GM10847 (cell line): ENCODE data around the gene INKA2.
A peak's percentile ranks its signal among the peaks of the same experiment; 100 is the strongest.

ENCODE experiments used
- POLR2A ChIP-seq: IDR thresholded peaks from 2 replicates; pipeline ENCODE4 v1.6.1; 2011; ENCODE audit not compliant: insufficient read length; ENCODE audit errors: extremely low read depth

Gene INKA2

DNA sequence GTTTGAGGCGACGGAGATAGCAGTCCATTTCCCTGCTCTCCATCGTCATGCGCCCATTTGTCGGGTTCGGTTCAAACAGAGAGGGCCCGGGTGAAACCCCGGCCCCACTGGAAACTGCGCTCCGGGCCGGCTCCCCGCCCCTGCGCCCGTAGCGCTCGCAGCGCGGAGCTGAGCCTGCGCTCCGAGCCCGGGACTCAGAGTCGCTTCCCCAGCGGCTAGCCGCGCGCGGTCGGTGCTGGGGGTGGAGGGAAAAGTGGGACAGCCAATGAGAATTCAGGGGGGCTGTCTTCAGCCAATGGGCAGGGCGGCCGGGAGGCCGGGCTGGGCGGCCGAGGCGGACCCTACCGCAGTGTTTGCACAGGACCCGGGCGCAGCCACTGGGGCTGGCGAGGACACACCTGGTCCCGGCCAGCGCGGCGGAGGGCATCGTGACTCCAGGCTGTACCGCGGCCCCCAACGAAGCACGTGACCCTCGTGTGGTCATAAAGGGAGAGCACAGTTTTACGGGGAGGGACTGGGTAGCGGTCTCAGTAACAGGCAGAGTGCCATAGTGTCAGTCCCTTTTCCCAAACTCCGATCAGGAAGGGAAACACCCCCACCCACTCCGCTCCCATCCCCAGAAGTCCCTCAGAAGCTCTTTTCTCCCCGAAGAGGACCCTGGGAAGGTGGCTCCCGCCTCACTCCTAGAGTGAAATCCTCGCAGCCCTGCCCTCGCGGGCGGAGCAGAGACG lies at the start of gene INKA2:
Gene INKA2 (minus strand): TSS at position 202 of the 731 bp plus-strand sequence. CDS start 153 bp downstream, at position 49.
- TF ChIP-seq POLR2A: peak; percentile 50

DNA sequence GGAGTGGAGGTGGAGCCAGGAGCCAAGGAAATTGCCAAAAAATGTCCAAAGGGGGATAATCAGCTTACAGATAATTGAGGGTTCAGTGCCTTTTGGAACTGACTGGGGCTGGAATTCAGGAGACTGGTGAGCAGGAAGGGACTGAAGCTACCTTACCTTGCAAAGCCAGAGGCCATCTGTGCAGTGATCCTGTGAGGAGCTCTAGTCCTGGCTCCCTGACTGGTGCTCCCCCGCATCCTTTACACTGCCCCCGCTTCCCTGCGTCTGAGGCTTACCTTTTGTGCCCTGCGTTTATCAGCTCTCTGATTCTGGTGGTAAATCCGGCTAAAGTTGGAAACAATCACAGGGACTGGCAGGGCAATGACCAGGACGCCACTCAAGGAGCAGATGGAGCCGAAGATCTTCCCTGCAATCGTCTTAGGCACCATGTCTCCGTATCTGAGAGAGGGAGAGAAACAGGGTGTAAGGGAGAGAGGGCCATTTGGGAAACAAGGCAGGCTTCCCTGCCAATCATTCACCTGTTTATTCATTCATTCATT lies 47.5 kb upstream of the INKA2 start:
- TF ChIP-seq POLR2A: no peak

DNA sequence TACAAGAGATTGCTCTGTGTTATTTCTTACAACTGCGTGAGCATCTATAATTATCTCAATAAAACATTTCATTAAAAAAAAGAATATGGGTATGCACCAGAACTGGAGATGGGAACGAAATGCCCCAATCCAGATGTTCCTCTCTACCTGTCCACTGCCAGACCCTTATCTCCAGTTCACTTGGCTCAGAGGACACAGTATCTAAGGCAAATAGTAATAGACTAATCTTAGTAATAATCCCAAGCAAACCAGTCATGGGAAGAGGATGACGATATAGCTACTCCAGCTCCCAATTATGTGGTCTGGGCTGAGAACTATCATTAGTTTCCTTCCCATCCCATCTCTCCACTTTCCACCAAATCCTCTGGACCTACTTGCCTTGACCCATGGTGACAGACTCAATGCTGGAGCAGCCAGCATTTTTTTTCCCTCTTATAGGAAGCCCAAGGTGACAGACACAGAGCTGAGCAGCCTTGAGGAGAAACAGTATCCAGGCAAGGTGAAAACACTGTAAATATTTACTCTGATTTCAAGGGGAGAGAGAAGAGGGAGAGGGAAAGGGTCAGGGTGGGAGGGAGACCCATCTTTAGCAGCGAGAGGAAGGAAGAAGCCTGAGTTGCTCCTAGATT lies 45.2 kb upstream of the INKA2 start:
- no peak for TF ChIP-seq POLR2A

DNA sequence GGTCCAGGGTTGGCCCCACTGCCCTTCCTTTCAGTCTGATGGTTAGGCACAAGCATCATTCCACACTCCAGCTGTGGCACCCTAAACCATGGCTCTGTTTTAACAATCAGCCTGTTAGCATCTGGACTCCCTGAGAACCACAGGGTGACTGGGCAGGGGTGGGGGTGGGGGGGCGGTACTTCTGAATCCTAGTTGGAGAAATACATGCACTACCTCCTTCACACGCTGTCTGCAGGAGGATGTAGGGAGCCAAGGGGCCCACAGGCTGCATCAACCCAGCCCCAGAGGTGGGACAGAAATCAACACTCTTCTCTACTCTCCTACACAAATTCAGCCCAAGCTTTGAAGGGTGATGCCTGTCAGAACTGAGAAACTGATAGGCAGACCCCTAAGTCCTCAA lies 40.4 kb upstream of the INKA2 start:
- TF ChIP-seq POLR2A: no peak

DNA sequence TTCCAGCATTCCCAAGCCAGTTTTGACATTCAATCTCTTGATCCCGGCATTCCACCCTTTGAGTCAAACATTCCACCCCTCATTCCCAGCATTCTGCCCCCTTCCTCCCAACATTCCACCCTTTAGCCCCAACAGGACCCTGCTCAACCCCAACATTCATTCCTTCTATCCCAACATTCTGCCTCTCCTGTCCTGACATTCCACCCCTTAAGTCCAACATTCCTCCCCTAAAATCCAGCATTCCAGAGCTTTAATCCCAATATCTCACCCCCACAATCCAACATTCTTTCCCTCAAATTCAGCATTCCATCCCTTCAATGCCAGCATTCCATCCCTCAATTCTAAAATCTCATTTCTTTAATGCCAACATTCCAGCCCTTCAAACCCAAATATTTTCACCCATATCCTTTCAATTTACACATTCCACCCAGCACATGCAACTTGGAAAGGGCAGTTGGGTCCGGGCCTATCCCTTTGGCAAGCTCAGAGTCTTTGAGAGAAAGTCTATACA lies 39.4 kb upstream of the INKA2 start:
- TF ChIP-seq POLR2A: no peak

DNA sequence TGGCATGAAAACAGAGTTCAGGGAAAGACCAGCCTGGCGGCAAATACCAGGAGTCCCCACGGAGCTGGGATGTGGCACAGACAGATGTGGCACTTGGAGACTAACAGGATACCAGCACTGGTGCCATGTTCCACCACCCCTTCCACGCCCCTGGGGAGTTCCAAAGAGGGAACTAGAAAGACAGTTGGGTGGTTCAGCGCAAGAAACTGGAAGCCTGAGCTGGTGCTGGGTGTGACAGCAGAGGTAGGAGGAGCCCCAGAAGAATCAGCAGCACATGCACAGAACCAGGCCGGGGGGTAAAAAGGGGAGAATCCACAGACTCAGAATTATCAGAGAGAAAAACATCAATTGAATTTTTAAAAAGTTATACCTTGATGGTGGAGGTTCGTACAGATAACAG lies 38.9 kb upstream of the INKA2 start:
- TF ChIP-seq POLR2A: no peak

DNA sequence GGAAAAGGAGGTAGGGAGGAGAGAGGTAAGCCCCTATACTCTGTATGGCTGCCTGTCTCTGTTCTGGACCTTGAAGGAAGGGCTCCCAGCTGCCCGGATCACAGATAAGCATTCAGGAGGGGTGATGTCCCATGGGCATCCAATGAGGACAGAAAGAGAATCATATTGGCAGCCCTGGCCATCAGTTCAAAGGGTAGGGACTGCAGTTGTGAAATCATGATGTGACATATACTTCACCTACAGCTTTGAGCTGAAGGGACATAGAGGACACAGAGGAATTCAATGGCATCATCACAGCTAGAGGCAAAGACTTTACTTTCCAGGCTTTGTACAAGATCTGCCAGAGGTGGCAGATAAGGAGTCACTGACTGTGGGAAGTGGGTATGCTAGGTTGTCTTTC lies 38.1 kb upstream of the INKA2 start:
- TF ChIP-seq POLR2A: no peak

DNA sequence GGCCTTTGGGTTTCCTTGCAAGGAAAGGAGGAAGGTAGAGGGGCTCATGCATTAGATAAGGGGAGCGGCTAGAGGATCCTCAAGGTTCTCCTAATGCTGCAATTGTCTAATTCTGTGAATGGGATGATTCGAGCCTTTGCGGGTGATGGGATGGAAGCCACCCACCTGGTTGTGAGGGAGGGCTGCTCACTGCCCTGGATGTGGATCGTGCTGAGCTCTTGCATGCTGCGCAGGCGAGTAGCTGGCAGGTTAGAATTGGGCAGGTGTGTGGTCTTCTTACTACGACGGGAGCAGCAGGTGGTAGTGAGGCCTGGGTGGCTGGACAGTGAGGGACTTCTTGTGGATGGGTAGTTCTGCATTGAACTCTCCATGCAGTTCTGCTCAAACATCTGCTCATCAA lies 37.7 kb upstream of the INKA2 start:
- TF ChIP-seq POLR2A: no peak

DNA sequence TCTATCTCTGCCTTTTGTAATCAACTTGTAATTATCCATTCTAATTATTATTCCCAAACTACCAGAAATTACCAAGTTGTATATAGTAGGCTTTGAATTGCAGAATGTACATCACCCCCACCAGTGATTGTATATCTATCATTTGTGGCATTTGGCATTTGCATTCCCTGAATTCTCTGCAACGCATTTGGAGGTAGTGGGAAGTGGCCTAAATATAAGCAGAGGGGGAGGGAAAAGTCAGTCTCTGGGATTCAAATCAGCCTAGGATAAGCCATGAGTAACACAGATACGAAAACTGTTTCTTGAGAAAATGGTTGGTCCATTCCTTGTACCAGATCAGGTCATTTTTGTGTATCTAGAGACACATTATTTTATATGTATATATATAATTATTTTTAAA lies 37.2 kb upstream of the INKA2 start:
- TF ChIP-seq POLR2A: no peak

DNA sequence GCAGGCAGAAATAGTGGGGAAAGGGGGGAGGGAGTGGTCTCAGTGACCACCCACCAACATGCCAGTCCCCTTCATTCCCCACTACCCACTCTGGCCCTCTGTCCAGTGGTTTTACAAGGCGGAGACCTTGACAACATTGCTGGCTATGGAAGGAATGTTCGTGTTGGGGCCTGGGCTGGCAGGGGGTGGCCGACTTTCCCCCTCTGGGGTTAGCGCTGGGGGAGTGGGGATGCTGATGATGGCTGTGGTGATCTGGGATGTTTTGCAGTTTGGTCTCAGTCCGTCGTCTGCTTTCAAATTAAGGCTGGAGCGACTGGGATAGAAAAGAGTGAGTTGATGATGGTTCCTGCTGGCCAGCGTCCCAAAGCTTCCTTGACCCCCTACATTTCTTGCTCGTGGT lies 36.8 kb upstream of the INKA2 start:
- no peak for TF ChIP-seq POLR2A

DNA sequence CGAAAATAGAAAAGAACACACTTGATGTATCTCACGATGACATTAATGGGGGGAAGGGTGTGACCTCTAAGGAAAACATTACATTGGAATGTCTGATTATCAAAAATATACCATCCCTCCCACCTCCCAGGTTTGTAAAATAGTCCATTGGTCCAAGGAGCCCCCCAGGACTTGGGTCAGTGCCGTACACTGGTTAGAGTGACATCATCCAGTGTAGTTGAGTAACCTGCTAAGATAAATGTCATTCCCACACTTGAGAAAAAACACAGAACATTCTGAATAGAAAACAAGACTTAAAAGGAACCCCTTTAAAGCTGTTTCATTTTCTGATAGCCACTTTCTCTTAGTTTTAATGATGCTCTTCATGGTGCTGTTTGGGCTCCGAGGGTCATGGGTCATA lies 31.7 kb upstream of the INKA2 start:
- TF ChIP-seq POLR2A: no peak

DNA sequence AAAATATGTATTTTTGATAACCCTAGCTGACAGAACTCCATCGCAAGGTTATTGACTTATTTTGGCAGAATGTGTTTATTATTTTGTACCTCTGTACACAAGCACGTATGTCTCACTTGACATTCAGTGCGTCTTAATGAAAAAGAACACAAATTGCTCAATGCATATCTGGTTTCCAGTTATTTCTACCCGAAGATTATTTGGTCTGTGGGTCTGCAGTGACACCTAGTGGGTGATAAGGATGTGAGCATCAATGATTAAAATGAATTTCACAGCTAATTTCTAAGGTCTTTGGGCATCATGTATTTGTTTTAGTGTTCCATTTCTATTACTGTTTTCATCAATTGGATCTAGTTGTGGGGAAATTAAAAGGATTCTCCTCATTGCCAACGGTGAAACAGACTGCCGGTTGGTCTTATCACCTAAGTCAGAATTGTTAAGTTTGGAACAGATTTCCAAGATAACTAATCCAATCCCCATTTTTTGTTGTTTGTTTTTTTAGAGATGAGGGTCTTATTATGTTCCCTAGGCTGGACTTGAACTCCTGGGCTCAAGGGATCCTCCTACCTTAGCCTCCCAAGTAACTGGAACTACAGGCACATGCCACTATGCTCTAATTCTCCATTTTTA lies 30.4 kb upstream of the INKA2 start:
- TF ChIP-seq POLR2A: no peak

DNA sequence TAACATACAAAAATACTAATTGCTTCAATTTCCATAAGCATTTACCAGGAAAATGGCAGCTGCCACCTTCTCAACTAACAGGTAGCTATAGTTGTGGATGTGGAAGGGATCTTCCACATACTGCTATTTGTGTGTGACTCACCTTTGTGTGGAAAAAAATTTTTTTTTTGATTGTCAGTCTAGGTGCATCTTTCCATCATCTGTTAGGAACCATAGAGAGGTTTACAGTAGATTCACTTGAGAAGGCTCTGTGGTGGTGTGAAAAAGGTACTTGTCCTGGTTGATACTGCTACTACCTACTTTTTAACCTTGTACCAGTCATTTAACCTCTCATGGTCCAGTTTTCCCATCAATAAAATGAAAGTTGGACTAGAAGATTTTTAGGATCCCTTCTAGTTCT lies 29.4 kb upstream of the INKA2 start:
- TF ChIP-seq POLR2A: no peak

DNA sequence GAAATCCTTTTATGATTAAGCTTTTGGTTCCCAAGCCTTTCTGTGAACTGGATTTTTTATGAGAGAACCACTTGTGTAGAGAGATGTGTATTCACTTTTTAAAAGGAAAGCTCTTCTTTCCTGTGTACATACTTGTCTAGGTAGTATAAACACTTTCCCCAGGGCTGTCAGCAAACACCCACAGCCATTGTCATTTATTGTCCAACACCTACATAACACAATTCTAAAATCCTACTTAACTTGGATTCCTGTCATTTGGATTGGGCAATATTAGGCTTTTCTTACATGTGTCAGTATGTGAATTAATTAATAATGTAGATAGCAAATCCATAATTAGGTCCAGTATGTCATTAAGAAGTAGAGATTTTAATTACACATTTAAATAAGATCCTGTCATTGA lies 28.8 kb upstream of the INKA2 start:
- TF ChIP-seq POLR2A: no peak

DNA sequence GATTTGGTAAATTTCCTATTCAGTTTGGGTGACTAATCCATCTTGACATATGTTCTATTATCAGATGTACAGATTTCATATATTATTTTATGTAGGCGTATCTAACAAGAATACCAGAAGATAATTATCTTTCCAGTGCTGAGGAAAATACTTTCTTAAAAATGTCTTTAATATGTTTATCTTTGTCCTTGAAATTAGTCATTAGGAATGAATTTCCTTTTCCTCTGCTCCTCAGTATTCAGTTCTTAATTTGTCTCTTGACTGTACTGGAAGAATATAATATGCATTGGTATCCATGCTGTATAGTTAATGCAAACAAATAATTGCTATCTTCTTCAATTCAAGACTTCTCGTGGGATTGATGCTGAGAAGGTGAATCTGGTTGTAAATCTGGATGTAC lies 23.1 kb upstream of the INKA2 start:
- TF ChIP-seq POLR2A: no peak

DNA sequence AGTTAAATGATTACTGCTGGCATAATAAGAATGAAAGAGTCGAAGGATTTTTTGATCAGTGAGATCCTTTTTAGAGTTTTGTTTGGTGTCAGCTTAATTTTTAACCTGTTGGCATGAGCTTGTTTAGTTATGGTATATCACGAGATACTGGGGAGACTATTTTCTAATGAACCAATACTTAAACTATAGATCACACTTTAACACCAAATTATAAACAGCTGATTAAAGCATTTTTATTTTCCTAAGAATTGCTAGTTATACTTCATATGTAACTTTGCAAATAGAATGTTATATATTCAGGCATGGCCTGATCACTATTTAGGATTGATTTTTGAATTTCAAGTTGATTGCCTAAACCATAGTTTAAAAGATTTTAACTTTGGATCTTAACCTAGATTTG lies 22.5 kb upstream of the INKA2 start:
- TF ChIP-seq POLR2A: no peak
